Thyroid gland (tissue), 4 donors: Measurements from ENCODE around the gene AMOTL2.

ENCODE experiments used
- CTCF ChIP-seq, 6 experiments: fragments of 200-600 bp in 3 of 6; fragments of 450-650 bp in 3 of 6; sonication (generic) in 3 of 6; IDR thresholded peaks; one replicate each; pipeline ENCODE4 v1.5.1; 2016 to 2019; ENCODE audit warnings: antibody characterized with exemption in 6 of 6, mild to moderate bottlenecking in 2 of 6, inconsistent platforms in 1 of 6, moderate library complexity in 1 of 6
- POLR2A ChIP-seq, 2 donors: fragments of 450-650 bp; IDR thresholded peaks; one replicate each; pipeline ENCODE4 v1.6.1; 2017; ENCODE audit warnings: antibody characterized with exemption in 2 of 2, mild to moderate bottlenecking in 2 of 2, moderate library complexity in 1 of 2

DNA sequence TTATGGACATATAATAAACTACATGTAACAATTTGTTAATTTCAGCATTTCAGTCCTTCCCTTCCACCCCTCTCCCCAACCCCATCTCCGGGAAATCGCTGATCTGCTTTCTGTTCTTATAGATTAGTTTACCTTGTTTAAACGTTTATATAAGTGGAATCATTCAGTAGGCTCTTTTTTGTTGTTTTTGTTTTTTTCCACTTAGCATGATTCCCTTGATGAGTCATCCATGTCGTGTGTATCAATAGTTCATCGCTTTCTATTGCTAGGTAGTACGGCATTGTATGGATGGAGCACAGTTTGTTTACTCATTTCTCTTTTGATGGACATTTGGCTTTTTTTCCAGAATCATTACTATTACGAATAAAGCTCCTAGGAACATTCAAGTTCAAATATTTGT lies 23.5 kb upstream of the AMOTL2 start:
- TF ChIP-seq CTCF (IDR thresholded peaks at IDR 0.05) (no peak), POLR2A (IDR thresholded peaks at IDR 0.05) (no peak)
